ENCODE measurements around the gene OSGEP. TPM values are rescaled to one million over a fixed set of nuclear protein-coding genes. Genes with fewer than 3 reads are reported as not detected.
"Not testable (repeated sequence)": the region's sequence is repeated elsewhere in the genome, so short reads cannot be mapped to it uniquely, and the experiment has no call there.

The OSGEP gene
- total RNA-seq, 1 experiment from 2014 or later: 63.0 TPM

GRCh38 chr14:20443650-20444049 lies 11.0 kb downstream of the OSGEP start:
- H2AFZ ChIP-seq (ENCODE audit: low read length); H3K4me1 ChIP-seq (ENCODE audit: low read length); H3K79me2 ChIP-seq (ENCODE audit: low read length); H3K9ac ChIP-seq (ENCODE audit: low read length); H3K4me3 ChIP-seq (ENCODE audit: low read length); H3K4me2 ChIP-seq (ENCODE audit: low read depth, low read length, poor library complexity, severe bottlenecking); H3K9me2 ChIP-seq (replicated peaks; ENCODE audit: insufficient read depth, low read length); H3K9me3 ChIP-seq (ENCODE audit: low read length); H3K27me3 ChIP-seq (ENCODE audit: low read length); DNase-seq; H4K20me1 ChIP-seq (ENCODE audit: insufficient read depth, low read depth, low read length); H3K27ac ChIP-seq (ENCODE audit: low read length): not testable (repeated sequence)
- peaks cover 30% of the 10 kb centered on the region for H3K36me3 ChIP-seq (ENCODE audit: insufficient read depth, low read length)

GRCh38 chr14:20441461-20441860 lies 13.2 kb downstream of the OSGEP start:
- no peaks in the 10 kb centered on the region for H3K9me2 ChIP-seq (replicated peaks; ENCODE audit: insufficient read depth, low read length)
- H3K27ac ChIP-seq (ENCODE audit: low read length): no peak overlapping the region
- no peaks in the 10 kb centered on the region for H3K27me3 ChIP-seq (ENCODE audit: low read length)
- peaks cover 4% of the 10 kb centered on the region for H3K4me1 ChIP-seq (ENCODE audit: low read length)
- H2AFZ ChIP-seq (ENCODE audit: low read length): no peak overlapping the region
- no peaks in the 10 kb centered on the region for H3K9me3 ChIP-seq (ENCODE audit: low read length)
- 0 out of 2 replicates have a peak, but pooled peaks cover 3% of the 10 kb centered on the region for H4K20me1 ChIP-seq (ENCODE audit: insufficient read depth, low read depth, low read length)
- H3K9ac ChIP-seq (ENCODE audit: low read length): no peak overlapping the region
- peaks cover 8% of the 10 kb centered on the region for H3K36me3 ChIP-seq (ENCODE audit: insufficient read depth, low read length)
- no peak for DNase-seq
- H3K4me3 ChIP-seq (ENCODE audit: low read length): no peak overlapping the region
- H3K79me2 ChIP-seq (ENCODE audit: low read length): no peaks in the 10 kb centered on the region
- H3K4me2 ChIP-seq (ENCODE audit: low read depth, low read length, poor library complexity, severe bottlenecking): no peak overlapping the region

DNA sequence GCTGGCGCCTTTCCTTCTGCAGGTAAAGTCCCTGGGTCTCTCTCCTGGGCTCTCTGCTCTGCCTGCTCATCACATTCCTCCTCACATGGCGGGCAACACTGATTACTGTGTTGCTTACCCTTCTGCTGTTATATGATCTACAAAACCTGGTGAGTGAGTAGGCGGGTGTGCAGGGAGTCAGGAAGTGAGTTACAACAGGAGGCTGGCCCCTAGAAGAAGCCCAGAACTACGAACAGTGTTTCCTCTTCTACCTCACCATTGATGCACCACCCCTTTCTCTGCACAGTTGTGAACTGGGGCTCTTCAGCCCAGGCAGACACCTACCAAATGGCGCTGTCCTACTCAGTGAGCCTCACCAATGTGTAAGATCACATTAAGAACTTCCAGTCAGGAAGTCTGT lies 13.7 kb downstream of the OSGEP start:
- Histone ChIP-seq H3K27ac (ENCODE audit: low read length) (no peak overlapping the region), H3K36me3 (ENCODE audit: insufficient read depth, low read length) (peaks cover 3% of the 10 kb centered on the region; the same call in 1 of the 2 replicates), H3K9ac (ENCODE audit: low read length) (no peak overlapping the region), H3K4me1 (ENCODE audit: low read length) (peaks cover 4% of the 10 kb centered on the region), H3K27me3 (ENCODE audit: low read length) (no peaks in the 10 kb centered on the region), H3K4me3 (ENCODE audit: low read length) (no peak overlapping the region), H3K4me2 (ENCODE audit: low read depth, low read length, poor library complexity, severe bottlenecking) (no peak overlapping the region), H3K79me2 (ENCODE audit: low read length) (no peaks in the 10 kb centered on the region), H3K9me2 (replicated peaks; ENCODE audit: insufficient read depth, low read length) (no peaks in the 10 kb centered on the region), H2AFZ (ENCODE audit: low read length) (no peak overlapping the region), H3K9me3 (ENCODE audit: low read length) (no peaks in the 10 kb centered on the region), H4K20me1 (ENCODE audit: insufficient read depth, low read depth, low read length) (0 out of 2 replicates have a peak, but pooled peaks cover 3% of the 10 kb centered on the region)
- no peak for DNase-seq

DNA sequence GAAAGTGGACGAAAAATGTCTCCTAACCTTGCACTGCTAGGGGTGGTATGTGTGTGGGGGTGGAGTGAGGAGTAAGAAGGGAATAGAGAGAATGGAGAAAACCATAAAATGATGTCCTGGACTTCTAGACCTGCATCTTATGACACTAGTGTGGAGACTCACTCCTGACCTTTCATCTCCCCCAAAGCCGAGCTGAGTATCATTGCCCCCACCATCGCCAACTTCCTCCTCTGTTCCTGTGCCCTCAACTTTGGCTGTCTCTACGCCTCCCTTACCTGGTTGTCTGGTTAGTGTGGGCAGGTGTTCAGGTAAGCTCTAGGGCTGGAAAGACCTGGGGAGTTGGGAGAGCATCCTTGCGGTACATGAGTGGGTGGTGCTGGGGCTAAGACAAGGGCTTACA lies 14.1 kb downstream of the OSGEP start:
- Histone ChIP-seq H3K36me3 (ENCODE audit: insufficient read depth, low read length) (no peaks in the 10 kb centered on the region), H3K27ac (ENCODE audit: low read length) (no peak overlapping the region), H3K4me3 (ENCODE audit: low read length) (no peak overlapping the region), H3K27me3 (ENCODE audit: low read length) (no peaks in the 10 kb centered on the region), H3K4me2 (ENCODE audit: low read depth, low read length, poor library complexity, severe bottlenecking) (no peak overlapping the region), H3K9ac (ENCODE audit: low read length) (no peak overlapping the region), H3K79me2 (ENCODE audit: low read length) (no peaks in the 10 kb centered on the region), H3K9me3 (ENCODE audit: low read length) (no peaks in the 10 kb centered on the region), H4K20me1 (ENCODE audit: insufficient read depth, low read depth, low read length) (no peaks in the 10 kb centered on the region), H3K9me2 (replicated peaks; ENCODE audit: insufficient read depth, low read length) (no peaks in the 10 kb centered on the region), H3K4me1 (ENCODE audit: low read length) (peaks cover 4% of the 10 kb centered on the region), H2AFZ (ENCODE audit: low read length) (no peak overlapping the region)
- DNase-seq: no peak

GRCh38 chr14:20438664-20439063 lies 15.9 kb downstream of the OSGEP start:
- no peaks in the 10 kb centered on the region for H3K9me2 ChIP-seq (replicated peaks; ENCODE audit: insufficient read depth, low read length)
- no peak for DNase-seq
- no peaks in the 10 kb centered on the region for H3K27me3 ChIP-seq (ENCODE audit: low read length)
- H3K79me2 ChIP-seq (ENCODE audit: low read length): no peaks in the 10 kb centered on the region
- H3K4me3 ChIP-seq (ENCODE audit: low read length): no peak overlapping the region
- no peaks in the 10 kb centered on the region for H4K20me1 ChIP-seq (ENCODE audit: insufficient read depth, low read depth, low read length)
- no peak overlapping the region for H2AFZ ChIP-seq (ENCODE audit: low read length)
- H3K36me3 ChIP-seq (ENCODE audit: insufficient read depth, low read length): no peaks in the 10 kb centered on the region
- no peak overlapping the region for H3K27ac ChIP-seq (ENCODE audit: low read length)
- no peaks in the 10 kb centered on the region for H3K9me3 ChIP-seq (ENCODE audit: low read length)
- H3K4me2 ChIP-seq (ENCODE audit: low read depth, low read length, poor library complexity, severe bottlenecking): no peak overlapping the region
- H3K9ac ChIP-seq (ENCODE audit: low read length): no peak overlapping the region
- H3K4me1 ChIP-seq (ENCODE audit: low read length): peaks cover 4% of the 10 kb centered on the region

- Histone ChIP-seq H3K4me1 (ENCODE audit: low read length) (peaks cover 3% of the 10 kb centered on the region), H3K9me2 (replicated peaks; ENCODE audit: insufficient read depth, low read length) (no peaks in the 10 kb centered on the region), H3K27ac (ENCODE audit: low read length) (no peak overlapping the region), H3K4me2 (ENCODE audit: low read depth, low read length, poor library complexity, severe bottlenecking) (no peak overlapping the region), H3K4me3 (ENCODE audit: low read length) (no peak overlapping the region), H4K20me1 (ENCODE audit: insufficient read depth, low read depth, low read length) (no peaks in the 10 kb centered on the region), H3K9me3 (ENCODE audit: low read length) (no peaks in the 10 kb centered on the region), H2AFZ (ENCODE audit: low read length) (no peak overlapping the region), H3K79me2 (ENCODE audit: low read length) (no peaks in the 10 kb centered on the region), H3K27me3 (ENCODE audit: low read length) (no peaks in the 10 kb centered on the region), H3K9ac (ENCODE audit: low read length) (no peak overlapping the region), H3K36me3 (ENCODE audit: insufficient read depth, low read length) (no peaks in the 10 kb centered on the region)
- DNase-seq: no peak
Observed at GRCh38 chr14:20436363-20436755, 18.3 kb downstream of the OSGEP start.

DNA sequence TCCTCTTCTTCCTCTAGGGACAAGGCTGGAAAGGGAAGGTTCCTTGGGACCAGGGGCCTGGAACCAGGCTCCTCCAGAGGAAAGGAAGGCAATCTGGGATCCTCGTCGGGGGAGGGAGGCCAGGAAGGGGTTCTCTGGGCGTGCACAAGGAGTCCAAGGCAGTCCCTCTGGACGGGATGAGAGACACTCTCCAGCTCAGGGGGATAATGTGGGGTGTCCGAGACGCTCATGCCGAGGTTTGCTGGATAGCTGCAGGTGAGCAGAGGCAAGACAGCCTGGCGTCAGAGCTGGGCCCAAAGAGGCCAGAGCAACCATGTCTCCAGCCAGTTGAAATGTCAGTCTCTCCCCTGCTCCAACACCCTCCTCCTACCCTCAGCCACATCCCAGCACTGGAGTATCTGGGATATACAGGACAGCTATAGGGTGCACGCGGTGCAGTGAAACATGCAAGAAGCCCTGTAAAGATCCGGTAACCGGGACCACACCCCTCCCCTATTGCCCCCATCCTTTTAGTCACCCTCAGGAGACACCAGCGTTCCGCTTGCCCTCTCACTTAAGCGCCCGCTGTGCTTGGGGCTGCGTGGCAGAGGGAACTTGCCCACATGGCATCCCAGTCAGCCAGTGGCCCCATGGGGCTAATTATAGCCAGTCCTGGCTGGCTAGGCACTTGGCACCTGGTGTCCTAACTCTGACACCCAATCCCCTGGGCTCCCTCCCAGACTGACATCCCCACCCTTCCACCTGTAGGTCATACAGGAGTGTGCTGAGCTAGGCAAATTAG lies 18.8 kb downstream of the OSGEP start, which contains the start of gene KLHL33:
Gene KLHL33 (minus strand): TSS at position 585 of the 781 bp plus-strand sequence. CDS start 355 bp downstream, at position 230.
- no peaks in the 10 kb centered on the region for H3K79me2 ChIP-seq (ENCODE audit: low read length)
- no peak within 1 kb of the TSS for H3K27ac ChIP-seq (ENCODE audit: low read length)
- no peaks in the 10 kb centered on the region for H3K36me3 ChIP-seq (ENCODE audit: insufficient read depth, low read length)
- no peaks in the 10 kb centered on the region for H3K9me3 ChIP-seq (ENCODE audit: low read length)
- H3K9me2 ChIP-seq (replicated peaks; ENCODE audit: insufficient read depth, low read length): no peaks in the 10 kb centered on the region
- H3K4me3 ChIP-seq (ENCODE audit: low read length): no peak within 1 kb of the TSS
- no peak within 1 kb of the TSS for H3K4me2 ChIP-seq (ENCODE audit: low read depth, low read length, poor library complexity, severe bottlenecking)
- no peaks in the 10 kb centered on the region for H3K27me3 ChIP-seq (ENCODE audit: low read length)
- H3K4me1 ChIP-seq (ENCODE audit: low read length): no peaks in the 10 kb centered on the region
- no peaks in the 10 kb centered on the region for H4K20me1 ChIP-seq (ENCODE audit: insufficient read depth, low read depth, low read length)
- no peak for DNase-seq
- H2AFZ ChIP-seq (ENCODE audit: low read length): no peak within 1 kb of the TSS
- H3K9ac ChIP-seq (ENCODE audit: low read length): no peak within 1 kb of the TSS

DNA sequence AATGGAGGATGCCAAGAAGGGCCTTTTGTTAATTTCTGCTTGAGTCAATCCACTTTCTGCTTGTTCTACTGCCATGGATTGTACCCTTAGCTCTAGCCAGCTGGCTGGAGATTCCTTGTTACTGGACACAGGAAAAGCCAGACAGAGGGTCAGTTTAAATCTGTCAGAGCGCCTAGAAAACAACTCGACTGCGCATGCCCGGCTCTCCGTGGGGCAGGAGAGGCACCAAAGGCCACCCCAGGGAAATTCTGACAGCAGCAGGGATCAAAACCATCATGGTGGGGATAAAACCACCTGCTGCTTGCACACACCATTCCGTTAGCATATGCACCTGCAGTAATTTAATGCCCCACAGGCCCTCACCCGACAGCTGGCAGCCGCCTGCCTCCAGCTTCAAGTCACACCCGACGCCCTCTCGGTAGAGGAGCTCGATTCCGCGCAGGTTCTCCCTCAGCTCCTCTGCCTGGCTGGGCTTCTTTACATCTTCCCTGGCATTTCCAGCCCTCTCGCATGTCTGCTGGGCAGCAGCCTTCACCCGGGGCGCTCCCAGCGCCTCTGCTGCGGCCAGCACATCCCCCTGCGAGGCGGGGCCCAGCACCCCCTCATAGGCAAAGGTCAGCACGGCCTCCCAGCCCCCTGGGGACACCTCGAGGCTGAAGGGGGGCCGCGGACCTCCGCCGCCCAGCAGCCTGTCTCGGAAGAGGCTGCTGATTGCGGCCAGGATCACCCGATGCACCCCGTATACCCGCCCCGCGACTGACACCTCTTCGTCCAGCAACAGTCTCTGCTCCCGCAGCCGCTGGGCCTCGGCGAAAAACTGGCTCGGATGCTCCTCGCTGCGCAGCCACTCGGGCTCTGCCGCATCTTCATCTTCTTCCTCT lies 19.7 kb downstream of the OSGEP start:
- H3K9ac ChIP-seq (ENCODE audit: low read length): no peak overlapping the region
- DNase-seq: no peak
- H3K4me3 ChIP-seq (ENCODE audit: low read length): no peak overlapping the region
- no peaks in the 10 kb centered on the region for H3K79me2 ChIP-seq (ENCODE audit: low read length)
- H3K9me2 ChIP-seq (replicated peaks; ENCODE audit: insufficient read depth, low read length): no peaks in the 10 kb centered on the region
- H3K4me1 ChIP-seq (ENCODE audit: low read length): no peaks in the 10 kb centered on the region
- no peaks in the 10 kb centered on the region for H3K27me3 ChIP-seq (ENCODE audit: low read length)
- H4K20me1 ChIP-seq (ENCODE audit: insufficient read depth, low read depth, low read length): no peaks in the 10 kb centered on the region
- no peak overlapping the region for H2AFZ ChIP-seq (ENCODE audit: low read length)
- no peak overlapping the region for H3K4me2 ChIP-seq (ENCODE audit: low read depth, low read length, poor library complexity, severe bottlenecking)
- no peaks in the 10 kb centered on the region for H3K36me3 ChIP-seq (ENCODE audit: insufficient read depth, low read length)
- H3K9me3 ChIP-seq (ENCODE audit: low read length): no peaks in the 10 kb centered on the region
- no peak overlapping the region for H3K27ac ChIP-seq (ENCODE audit: low read length)

All from Karpas-422 (cell line).